H1 (cell line): ENCODE data around the gene SIK2. TPM values are rescaled to one million over a fixed set of nuclear protein-coding genes. Genes with fewer than 3 reads are reported as not detected.

Experiments used
- CTCF ChIA-PET: fragments of 300-600 bp; sonication (Branson Sonifier 250); formaldehyde crosslinking; loops from one replicate; lab custom pipeline; 2021; ENCODE audit not compliant: partially characterized antibody; lab: Charles Lee
- POLR2A ChIA-PET: fragments of 300-600 bp; sonication (Branson Sonifier 250); formaldehyde crosslinking; loops from one replicate; lab custom pipeline; 2021; ENCODE audit warnings: inconsistent platforms; ENCODE audit not compliant: partially characterized antibody; lab: Charles Lee
- DNase-seq, 2 experiments: peaks; one replicate each; pipeline versions ENCODE4 v3.0.0 to v3.0.0-alpha.2; 2010 to 2022; ENCODE audit warnings: low spot score in 2 of 2, low read depth in 1 of 2, mixed read lengths in 1 of 2
- FAIRE-seq: peaks from 2 replicates; lab custom pipeline; 2011; peaks lifted over from hg19 to GRCh38; lab: Jason Lieb, UNC
- H2AFZ ChIP-seq: 2 replicates; pipeline ENCODE4 v1.8.1; 2012; ENCODE audit warnings: low read length, inconsistent platforms
- H2AK5ac ChIP-seq: 2 replicates; pipeline ENCODE4 v1.6.1; 2013; ENCODE audit warnings: low read depth, low read length
- H2BK120ac ChIP-seq: replicated peaks from 2 replicates; pipeline ENCODE3; 2013; ENCODE audit warnings: low read depth, low read length, inconsistent platforms
- H2BK12ac ChIP-seq: 2 replicates; pipeline ENCODE4 v1.6.1; 2013; ENCODE audit warnings: low read depth, low read length
- H2BK15ac ChIP-seq: 2 replicates; pipeline ENCODE4 v1.6.1; 2013; ENCODE audit warnings: low read length
- H2BK20ac ChIP-seq: 2 replicates; pipeline ENCODE4 v1.6.1; 2013; ENCODE audit warnings: low read length
- H2BK5ac ChIP-seq: 2 replicates; pipeline ENCODE4 v1.6.1; 2013; ENCODE audit warnings: low read depth, low read length
- H3K14ac ChIP-seq: 2 replicates; pipeline ENCODE4 v1.6.1; 2013; ENCODE audit warnings: inconsistent platforms; ENCODE audit not compliant: insufficient read length
- H3K18ac ChIP-seq: 2 replicates; pipeline ENCODE4 v1.6.1; 2013; ENCODE audit warnings: low read length; ENCODE audit errors: extremely low read depth
- H3K23ac ChIP-seq: 2 replicates; pipeline ENCODE4 v1.6.1; 2013; ENCODE audit warnings: inconsistent platforms; ENCODE audit not compliant: insufficient read length
- H3K23me2 ChIP-seq: 2 replicates; pipeline ENCODE4 v1.6.1; 2013; ENCODE audit warnings: low read depth, low read length
- H3K27ac ChIP-seq: 2 replicates; pipeline ENCODE4 v1.6.1; 2011; ENCODE audit warnings: low read depth, low read length, inconsistent platforms
- H3K27me3 ChIP-seq, 4 experiments: replicated peaks in 1 of 4; 1 replicate in 1 of 4; 2 replicates in 3 of 4; pipeline versions ENCODE4 v1.6.1 to v1.8.1; 2011 to 2013; ENCODE audit warnings: low read length in 3 of 4, mild to moderate bottlenecking in 3 of 4, inconsistent platforms in 2 of 4, mixed read lengths in 2 of 4, moderate library complexity in 1 of 4; ENCODE audit not compliant: control insufficient read depth in 3 of 4, insufficient read depth in 3 of 4; ENCODE audit errors: extremely low read depth in 1 of 4
- H3K36me3 ChIP-seq, 4 experiments: 2 replicates each; pipeline versions ENCODE4 v1.6.1 to v1.8.1; 2011 to 2013; ENCODE audit warnings: mild to moderate bottlenecking in 4 of 4, low read length in 3 of 4, moderate library complexity in 2 of 4, control low read depth in 1 of 4, inconsistent platforms in 1 of 4; ENCODE audit not compliant: insufficient read depth in 4 of 4, control insufficient read depth in 2 of 4
- H3K4ac ChIP-seq: replicated peaks from 2 replicates; pipeline ENCODE3; 2013; ENCODE audit warnings: low read length, low read depth, mixed read lengths, inconsistent platforms; ENCODE audit not compliant: insufficient read length
- H3K4me1 ChIP-seq, 4 experiments: replicated peaks in 1 of 4; 1 replicate in 1 of 4; 2 replicates in 3 of 4; pipeline versions ENCODE4 v1.6.1 to v1.8.1; 2011 to 2013; ENCODE audit warnings: low read length in 3 of 4, inconsistent platforms in 2 of 4, mixed read lengths in 1 of 4; ENCODE audit not compliant: insufficient read depth in 4 of 4, control insufficient read depth in 3 of 4
- H3K4me2 ChIP-seq, 2 experiments: 2 replicates each; pipeline versions ENCODE4 v1.6.1 to v1.8.1; 2011 to 2013; ENCODE audit warnings: low read depth in 2 of 2, low read length in 2 of 2, control low read depth in 1 of 2, inconsistent platforms in 1 of 2, mild to moderate bottlenecking in 1 of 2; ENCODE audit not compliant: insufficient read depth in 1 of 2
- H3K4me3 ChIP-seq, 4 experiments: fragments of 200-600, 300-600 bp in 1 of 4; sonication (generic), shearing (Covaris generic), sonication (Bioruptor Twin) in 1 of 4; 2 replicates each; pipeline versions ENCODE4 v1.5.1 to v1.8.1; 2011 to 2016; ENCODE audit warnings: low read length in 4 of 4, low read depth in 3 of 4, control low read depth in 2 of 4, inconsistent platforms in 2 of 4, mild to moderate bottlenecking in 2 of 4, mixed read lengths in 1 of 4, moderate library complexity in 1 of 4; ENCODE audit not compliant: insufficient read depth in 2 of 4; ENCODE audit errors: extremely low read depth in 1 of 4
- H3K56ac ChIP-seq: replicated peaks from 2 replicates; pipeline ENCODE3; 2013; ENCODE audit warnings: low read depth, mild to moderate bottlenecking, mixed read lengths, low read length, inconsistent platforms; ENCODE audit not compliant: insufficient read length
- H3K79me1 ChIP-seq: 2 replicates; pipeline ENCODE4 v1.6.1; 2013; ENCODE audit warnings: low read depth, low read length, control low read depth
- H3K79me2 ChIP-seq, 2 experiments: 2 replicates each; pipeline versions ENCODE4 v1.6.1 to v1.8.1; 2012 to 2013; ENCODE audit warnings: low read length in 2 of 2, mild to moderate bottlenecking in 2 of 2, inconsistent platforms in 1 of 2; ENCODE audit not compliant: insufficient read depth in 2 of 2, control insufficient read depth in 1 of 2
- H3K9ac ChIP-seq, 4 experiments: replicated peaks in 1 of 4; 1 replicate in 1 of 4; 2 replicates in 3 of 4; pipeline versions ENCODE4 v1.6.1 to v1.8.1; 2011 to 2013; ENCODE audit warnings: low read depth in 3 of 4, low read length in 3 of 4, control low read depth in 2 of 4, mild to moderate bottlenecking in 2 of 4, moderate library complexity in 2 of 4, inconsistent platforms in 1 of 4; ENCODE audit errors: extremely low read depth in 1 of 4
- H3K9me3 ChIP-seq, 2 experiments: 2 replicates each; pipeline versions ENCODE4 v1.6.1 to v1.8.1; 2012 to 2013; ENCODE audit warnings: mild to moderate bottlenecking in 2 of 2, moderate library complexity in 2 of 2, control low read depth in 1 of 2, inconsistent platforms in 1 of 2, low read depth in 1 of 2, low read length in 1 of 2, mixed read lengths in 1 of 2; ENCODE audit not compliant: insufficient read depth in 2 of 2
- H4K20me1 ChIP-seq, 2 experiments: replicated peaks in 1 of 2; 2 replicates each; pipeline versions ENCODE3 to v1.8.1; 2011 to 2013; ENCODE audit warnings: inconsistent platforms in 2 of 2, low read length in 2 of 2, mild to moderate bottlenecking in 1 of 2; ENCODE audit not compliant: insufficient read depth in 2 of 2, control insufficient read depth in 1 of 2
- H4K5ac ChIP-seq: 2 replicates; pipeline ENCODE4 v1.6.1; 2013; ENCODE audit warnings: low read length, low read depth, mixed read lengths, inconsistent platforms; ENCODE audit not compliant: insufficient read length
- H4K8ac ChIP-seq: 2 replicates; pipeline ENCODE4 v1.8.0; 2013; ENCODE audit warnings: mild to moderate bottlenecking, moderate library complexity, low read length, inconsistent platforms; ENCODE audit not compliant: insufficient read depth; ENCODE audit errors: extremely low read depth
- H4K91ac ChIP-seq: replicated peaks from 2 replicates; pipeline ENCODE3; 2013; ENCODE audit warnings: low read length, mixed read lengths, inconsistent platforms; ENCODE audit not compliant: insufficient read length
- BACH1 ChIP-seq: IDR thresholded peaks from 2 replicates; pipeline ENCODE4 v1.6.1; 2012; ENCODE audit warnings: low read length, improper control_type of control experiment
- CTBP2 ChIP-seq: IDR thresholded peaks from 2 replicates; pipeline ENCODE4 v1.7.0; 2011; ENCODE audit warnings: borderline replicate concordance, mild to moderate bottlenecking, moderate library complexity, mixed read lengths, low read length; ENCODE audit not compliant: insufficient read depth, insufficient read length
- HDAC6 ChIP-seq: IDR thresholded peaks from one replicate; pipeline ENCODE4 v1.7.1; 2012; ENCODE audit warnings: low read depth, mild to moderate bottlenecking, inconsistent platforms, low read length, moderate library complexity
- KDM5A ChIP-seq: fragments of 200-600 bp; IDR thresholded peaks from 2 replicates; pipeline ENCODE4 v1.7.1; 2012; ENCODE audit warnings: mild to moderate bottlenecking, low read length, inconsistent platforms, mixed read lengths
- RBBP5 ChIP-seq: IDR thresholded peaks from 2 replicates; pipeline ENCODE4 v1.7.1; 2012; ENCODE audit warnings: low read depth, mild to moderate bottlenecking, inconsistent platforms, low read length, moderate library complexity, borderline replicate concordance
- RXRA ChIP-seq: IDR thresholded peaks from 2 replicates; pipeline ENCODE4 v1.6.1; 2011; ENCODE audit warnings: low read depth, mild to moderate bottlenecking, low read length, moderate library complexity; ENCODE audit not compliant: insufficient read depth
- WGBS, 2 experiments: shearing (Covaris generic) in 1 of 2; methylation state at CpG; one replicate each; pipeline versions ENCODE4 v1.1.6 to v1.1.7; 2013 to 2015; ENCODE audit warnings: low lambda C conversion rate in 2 of 2, mixed read lengths in 2 of 2, inconsistent platforms in 1 of 2, low coverage in 1 of 2, missing lambda C conversion rate in 1 of 2; ENCODE audit not compliant: insufficient replicate concordance in 2 of 2, insufficient coverage in 1 of 2, insufficient read length in 1 of 2; ENCODE audit errors: extremely low coverage in 1 of 2, missing lambda C conversion rate in 1 of 2; 5-methylcytosine and 5-hydroxymethylcytosine counted together
- polyA plus RNA-seq, 7 experiments: library from polyadenylated mRNA; depleted of rRNA in 3 of 7; stranded (reverse) in 5 of 7; unstranded in 2 of 7; fragments of >200 nt in 5 of 7; fragments of 200-250 nt in 2 of 7; gene quantifications; 1 replicate in 5 of 7; 2 replicates in 1 of 7; 4 replicates in 1 of 7; pipeline versions ENCODE4 v1.2.1 to v1.2.3, GENCODE V29; 2011 to 2013; ENCODE audit warnings: missing spikeins in 2 of 7, mixed read lengths in 2 of 7
- total RNA-seq: library from RNA; stranded (reverse); fragmentation: NEBNext Ultra II Directional; extraction: Animal tissue kit (Norgen Biotek cat#: 25700); gene quantifications from 2 replicates; pipeline ENCODE4 v1.2.1, GENCODE V29; 2021

Gene SIK2
- total and polyA plus RNA-seq, 2 of the 8 experiments (the other 6 are each of a cell fraction or from before 2014, with no cell fraction given), result 8.8 to 11.2 TPM

DNA sequence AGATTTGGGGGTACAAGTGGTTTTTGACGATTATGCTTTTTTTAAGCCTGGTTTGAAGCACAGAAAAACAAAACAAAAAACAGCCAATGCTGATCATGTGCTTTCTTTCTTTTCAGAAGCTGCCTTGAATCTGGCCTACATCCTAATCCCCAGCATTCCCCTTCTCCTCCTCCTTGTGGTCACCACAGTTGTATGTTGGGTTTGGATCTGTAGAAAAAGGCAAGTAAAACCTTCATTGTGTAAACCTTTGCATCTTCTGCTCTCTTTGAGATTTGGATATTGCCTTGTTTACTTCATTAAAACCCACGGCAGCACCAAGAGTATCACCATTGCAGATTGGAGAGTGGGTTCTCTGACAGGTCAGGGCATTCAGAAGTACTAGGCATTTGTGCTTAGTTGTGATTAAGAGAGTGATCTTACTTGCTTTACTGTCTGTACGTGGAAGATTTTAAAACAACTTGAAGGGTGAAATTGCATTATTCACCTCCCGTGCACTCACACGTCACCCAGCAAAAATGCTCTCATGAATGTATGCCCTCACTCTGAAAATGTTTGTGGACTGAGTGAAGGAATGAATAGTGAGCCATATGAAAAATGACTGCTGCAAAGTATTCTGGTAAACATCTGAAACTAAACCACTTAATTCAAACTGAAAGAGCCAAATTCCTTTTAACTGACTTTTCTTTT lies 44.7 kb upstream of the SIK2 start:
- POLR2A ChIA-PET, result no interaction called here
- Histone ChIP-seq H3K4me2 (no peak overlapping the region), H4K20me1 (no peaks in the 10 kb centered on the region), H2BK12ac (no peak overlapping the region), H4K91ac (no peak overlapping the region), H3K14ac (no peak overlapping the region), H3K56ac (no peak overlapping the region), H3K79me1 (no peaks in the 10 kb centered on the region), H3K27me3 (no peaks in the 10 kb centered on the region), H2BK120ac (no peak overlapping the region), H3K18ac (no peak overlapping the region), H3K36me3 (peaks cover 0 to 13% (median 6%) of the 10 kb centered on the region in 4 experiments; a peak in 3 of 8 replicates), H2BK15ac (no peak overlapping the region), H2BK20ac (no peak overlapping the region), H3K4ac (no peak overlapping the region), H3K9me3 (peaks cover 8% of the 10 kb centered on the region in 2 experiments; a peak in 3 of 4 replicates), H2AFZ (no peak overlapping the region), H4K5ac (no peak overlapping the region), H3K9ac (no peak overlapping the region), H3K4me1 (peaks cover 0 to 5% (median 4%) of the 10 kb centered on the region in 4 experiments; a peak in 4 of 7 replicates), H3K23me2 (no peaks in the 10 kb centered on the region; the same call in 1 of the 2 replicates), H2BK5ac (no peak overlapping the region), H2AK5ac (no peak overlapping the region)
- CTCF ChIA-PET, result interaction anchor here (0.7 to 1.5 kb wide), 2 partner anchors 9 to 15 kb away, joined by 3 read pairs; no protein-coding TSS in a partner anchor
- no peak for FAIRE-seq
- DNase-seq, result no peak
- 81% methylated on average over 5 of the region's 5 CpGs; no CpG with 5 or more reads in 1 of the 2 experiments for WGBS, 2 experiments
- no peak for TF ChIP-seq BACH1
- no peak for TF ChIP-seq RBBP5
- no peak for TF ChIP-seq KDM5A
- no peak for TF ChIP-seq RXRA
- TF ChIP-seq HDAC6, result no peak
- TF ChIP-seq CTBP2, result no peak
- TF ChIP-seq, all 59 proteins: peak for 0
- H3K23ac ChIP-seq, result no peak overlapping the region
- H3K4me3 ChIP-seq, result no peak overlapping the region
- no peak overlapping the region for H4K8ac ChIP-seq
- no peaks in the 10 kb centered on the region for H3K79me2 ChIP-seq
- H3K27ac ChIP-seq, result no peak overlapping the region
